ENCODE measurements around the gene RACK1. TPM values are rescaled to one million over a fixed set of nuclear protein-coding genes. Genes with fewer than 3 reads are reported as not detected.

The RACK1 gene
- total RNA-seq, 4 donors from 2014 or later, result 1,656 to 5,035 (median 2,557) TPM

DNA sequence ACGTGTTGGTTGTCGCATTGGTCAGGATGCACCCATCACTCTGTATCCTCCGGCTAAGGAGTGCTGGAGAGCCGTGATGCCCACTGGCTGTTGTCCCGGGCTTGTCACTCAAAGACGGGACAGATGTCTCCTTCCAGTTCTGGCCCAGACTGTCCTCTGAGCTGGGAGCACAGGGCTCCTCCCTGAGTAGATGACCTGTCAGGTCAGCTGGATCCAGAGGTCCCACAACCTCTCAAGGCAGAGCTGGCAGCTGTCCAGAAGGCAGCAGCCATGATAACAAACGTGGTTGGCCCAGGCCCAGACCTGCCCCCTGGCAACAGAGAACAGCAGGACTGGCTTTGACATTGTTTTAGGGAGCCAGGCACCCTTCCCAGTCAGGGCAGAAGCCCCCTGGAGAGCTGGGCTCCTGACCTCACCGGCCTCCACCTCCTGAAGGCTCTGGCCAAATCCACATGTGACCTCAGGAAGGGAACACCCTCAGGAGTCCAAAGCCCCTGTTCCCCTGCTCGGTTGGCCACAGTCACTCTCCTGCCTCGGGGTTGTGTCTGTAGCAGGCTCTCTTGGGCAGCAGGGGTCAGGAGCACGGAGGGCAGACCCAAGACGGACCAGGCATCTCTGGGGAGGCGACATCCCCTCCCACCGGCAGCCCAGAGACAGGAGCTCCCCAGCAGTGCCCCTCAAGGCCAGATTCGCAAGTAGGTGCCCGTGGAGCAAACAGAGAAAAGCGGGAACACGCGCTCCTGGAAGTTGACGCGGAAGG lies 49.0 kb downstream of the RACK1 start:
- TF ChIP-seq CTCF (IDR thresholded peaks at IDR 0.05), result no peak
- TF ChIP-seq POLR2A (IDR thresholded peaks at IDR 0.05), result no peak
- intact Hi-C loops (cut with DNase I; ENCODE audit: low total_unique reads), result no loop called here
- DNase-seq, result no peak
- Histone ChIP-seq H3K36me3 (no peaks in the 10 kb centered on the region), H3K4me1 (no peaks in the 10 kb centered on the region), H3K27ac (no peak overlapping the region), H3K9me3 (no peaks in the 10 kb centered on the region), H3K4me3 (no peak overlapping the region), H3K27me3 (no peaks in the 10 kb centered on the region)

DNA sequence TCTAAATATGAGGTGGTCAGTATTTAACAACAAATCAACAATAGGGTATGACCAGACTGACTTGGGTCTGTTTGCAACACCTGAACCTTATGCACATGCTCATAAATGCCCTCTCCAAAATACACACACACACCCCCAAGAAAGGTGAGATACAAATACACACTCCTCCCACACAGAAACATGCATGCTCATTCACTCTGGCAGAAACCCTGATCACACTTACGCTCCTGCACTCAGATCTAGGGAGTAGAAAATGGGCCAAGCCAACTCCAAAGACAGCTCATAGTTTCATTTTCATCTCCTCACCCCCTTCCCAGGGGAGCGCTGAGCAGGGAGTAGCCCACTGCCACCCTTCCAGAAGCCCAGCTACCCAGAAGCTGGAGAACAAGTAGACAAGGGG lies 50.0 kb downstream of the RACK1 start:
- no peak overlapping the region for H3K27ac ChIP-seq
- no peak overlapping the region for H3K4me3 ChIP-seq
- no peaks in the 10 kb centered on the region for H3K9me3 ChIP-seq
- TF ChIP-seq POLR2A (IDR thresholded peaks at IDR 0.05) (no peak), CTCF (IDR thresholded peaks at IDR 0.05) (no peak)
- intact Hi-C loops (cut with DNase I; ENCODE audit: low total_unique reads), result no loop called here
- no peaks in the 10 kb centered on the region for H3K4me1 ChIP-seq
- H3K36me3 ChIP-seq, result no peaks in the 10 kb centered on the region
- no peak for DNase-seq
- no peaks in the 10 kb centered on the region for H3K27me3 ChIP-seq

- intact Hi-C loops (cut with DNase I; ENCODE audit: low total_unique reads), result no loop called here
- Histone ChIP-seq H3K4me3 (peak overlapping the region; percentile 69 to 72), H3K27me3 (no peaks in the 10 kb centered on the region), H3K9me3 (no peaks in the 10 kb centered on the region), H3K4me1 (no peaks in the 10 kb centered on the region), H3K27ac (peak overlapping the region; percentile 92 to 93), H3K36me3 (no peaks in the 10 kb centered on the region)
- no peak for TF ChIP-seq CTCF (IDR thresholded peaks at IDR 0.05)
- no peak for TF ChIP-seq POLR2A (IDR thresholded peaks at IDR 0.05)
- no peak for DNase-seq
Measured at GRCh38 chr5:181192337-181193046, 51.2 kb downstream of the RACK1 start.

DNA sequence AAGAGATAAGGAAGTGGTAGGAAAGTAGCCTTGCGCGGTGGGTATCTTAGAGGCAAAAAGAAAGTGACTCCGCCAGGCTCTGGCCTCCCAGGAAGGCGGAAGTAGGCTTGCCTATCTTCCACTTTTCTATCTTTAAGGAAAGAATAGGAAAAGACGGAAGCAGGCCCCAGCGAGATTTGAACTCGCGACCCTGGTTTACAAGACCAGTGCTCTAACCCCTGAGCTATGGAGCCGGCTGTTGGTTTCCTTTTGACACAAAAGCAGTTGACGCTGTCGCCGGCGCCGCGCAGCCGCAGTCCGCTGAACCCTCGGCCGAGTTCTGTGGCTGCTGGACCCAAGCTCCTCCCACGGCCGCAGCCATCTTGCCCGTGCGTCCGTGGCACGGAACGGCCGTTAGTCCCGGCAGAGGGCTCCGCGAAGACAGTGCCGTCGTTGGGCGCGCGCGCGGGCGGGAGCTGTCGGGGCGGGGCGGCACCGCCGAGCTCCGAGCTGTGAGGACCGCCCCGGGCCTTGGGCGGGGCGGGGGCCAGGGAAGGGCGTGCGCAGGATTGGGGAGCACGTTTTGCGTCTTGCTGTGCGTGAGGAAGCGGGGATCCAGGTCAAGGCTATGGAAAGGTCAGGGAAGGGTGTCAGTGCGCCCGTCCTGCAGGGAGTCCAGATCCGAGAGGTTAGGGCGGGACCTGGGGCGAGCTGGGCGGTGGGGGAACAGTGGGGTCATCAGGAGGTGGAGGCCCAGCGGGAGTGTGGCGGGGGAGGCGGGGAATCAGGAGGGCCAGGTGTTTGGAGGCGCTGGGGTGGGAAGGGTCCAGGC lies 52.0 kb downstream of the RACK1 start:
- TF ChIP-seq POLR2A (IDR thresholded peaks at IDR 0.05) (peak; percentile 41 to 75), CTCF (IDR thresholded peaks at IDR 0.05) (peak in 1 of 4 experiments; percentile 11)
- intact Hi-C loops (cut with DNase I; ENCODE audit: low total_unique reads), result no loop called here
- no peaks in the 10 kb centered on the region for H3K27me3 ChIP-seq
- H3K4me1 ChIP-seq, result no peaks in the 10 kb centered on the region
- peak; percentile 96 to 98 for DNase-seq
- H3K36me3 ChIP-seq, result no peaks in the 10 kb centered on the region
- peak overlapping the region; percentile 92 to 93 for H3K27ac ChIP-seq
- H3K9me3 ChIP-seq, result no peaks in the 10 kb centered on the region
- peak overlapping the region; percentile 69 to 72 for H3K4me3 ChIP-seq

All from uterus (tissue), 4 donors.